DMS53 treated with DMSO at 0.1 percent for 48 hours (cell line): ENCODE results near the gene FAAP100.

Source experiments
- DNase-seq: peaks from one replicate; lab custom pipeline; 2025; ENCODE audit not compliant: unreplicated experiment; lab: John Stamatoyannopoulos, UW

Gene FAAP100

DNA sequence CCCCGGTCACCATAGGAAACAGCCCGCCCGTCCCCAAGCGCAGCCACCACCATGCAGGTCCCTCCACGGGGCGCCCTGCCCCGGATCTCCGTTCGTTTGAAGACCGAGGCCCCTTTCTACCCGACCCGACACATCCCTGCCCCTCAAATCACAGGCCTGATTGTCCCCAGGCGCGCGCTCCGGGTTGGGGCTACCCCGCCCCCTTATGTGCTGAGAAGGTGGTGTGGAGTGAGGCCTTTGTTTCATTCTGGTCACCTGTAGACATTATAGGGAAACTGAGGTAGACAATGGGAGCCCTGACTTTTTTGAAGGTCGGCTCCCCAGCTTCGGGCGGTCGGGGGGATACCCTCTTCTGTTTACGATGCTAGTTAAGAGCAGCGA, 38.8 kb downstream of the FAAP100 start:
- DNase-seq = peak; percentile 74

DNA sequence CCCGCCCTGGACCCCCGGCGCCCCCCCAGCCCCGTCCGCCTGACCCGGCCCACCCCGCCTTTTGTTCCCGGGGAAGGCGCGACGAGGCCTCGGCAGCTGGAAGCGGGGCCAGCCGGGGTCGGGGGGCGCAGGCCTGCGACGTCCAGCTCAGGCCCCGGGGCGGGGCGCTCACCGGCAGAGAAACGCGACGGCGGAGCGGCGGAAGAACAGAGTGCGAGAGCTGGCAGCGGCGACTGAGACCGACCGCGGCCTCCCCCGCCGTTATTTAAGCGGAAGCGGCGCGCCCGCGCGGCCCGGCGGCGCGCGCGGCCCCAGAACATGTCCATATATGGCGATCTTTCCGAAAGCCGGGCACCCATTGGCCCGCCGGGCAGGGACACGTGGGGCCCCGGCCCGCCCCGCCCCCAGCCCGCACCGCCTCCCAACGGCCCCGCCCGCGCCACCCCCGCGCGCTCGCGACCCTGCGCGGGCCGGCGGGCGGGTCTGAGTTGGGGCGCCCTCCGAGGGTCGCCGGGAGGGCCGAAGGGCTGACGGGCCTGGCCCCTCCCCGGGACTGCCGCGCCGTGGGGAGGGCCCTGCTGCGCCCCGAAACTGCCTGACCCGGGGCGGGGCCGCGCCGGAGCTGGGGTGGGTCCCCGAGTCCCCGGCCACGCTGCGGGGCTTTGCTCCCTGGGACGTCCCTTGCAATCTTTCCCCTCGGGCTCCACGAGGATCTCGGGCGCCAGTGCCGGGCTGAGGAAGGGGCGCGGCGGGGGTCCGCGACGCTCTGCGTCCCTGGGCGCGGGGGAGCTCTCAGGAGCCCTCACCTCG, 39.4 kb downstream of the FAAP100 start, which contains the start of gene ACTG1:
Gene ACTG1 (minus strand): TSS at position 238 of the 810 bp plus-strand sequence. CDS start 445 bp downstream, outside the sequence.
- peak; percentile 65 for DNase-seq

DNA sequence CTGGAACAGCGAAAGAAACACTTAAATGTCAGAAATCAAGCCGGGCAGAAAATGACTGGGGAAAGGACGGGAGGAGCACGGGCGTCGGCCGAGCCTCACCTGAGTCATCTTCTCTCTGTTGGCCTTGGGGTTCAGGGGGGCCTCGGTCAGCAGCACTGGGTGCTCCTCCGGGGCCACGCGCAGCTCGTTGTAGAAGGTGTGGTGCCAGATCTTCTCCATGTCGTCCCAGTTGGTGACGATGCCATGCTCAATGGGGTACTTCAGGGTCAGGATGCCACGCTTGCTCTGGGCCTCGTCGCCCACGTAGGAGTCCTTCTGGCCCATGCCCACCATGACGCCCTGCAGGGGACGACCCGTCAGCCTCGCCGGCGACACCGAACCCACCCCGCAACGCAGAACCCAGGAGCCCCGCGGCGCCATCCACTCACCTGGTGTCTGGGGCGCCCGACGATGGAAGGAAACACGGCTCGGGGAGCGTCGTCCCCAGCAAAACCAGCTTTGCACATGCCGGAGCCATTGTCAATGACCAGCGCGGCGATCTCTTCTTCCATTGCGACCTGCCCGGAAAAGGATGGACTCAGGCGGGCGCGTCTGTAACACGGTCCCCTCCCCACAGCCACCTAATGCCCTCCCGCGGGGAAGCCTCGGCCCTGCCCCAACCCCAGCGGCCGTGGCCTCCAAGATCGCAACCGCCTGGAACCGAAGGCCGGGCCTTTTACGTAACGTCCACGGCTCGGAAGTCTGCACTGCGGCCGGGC, 40.2 kb downstream of the FAAP100 start:
- DNase-seq = no peak

DNA sequence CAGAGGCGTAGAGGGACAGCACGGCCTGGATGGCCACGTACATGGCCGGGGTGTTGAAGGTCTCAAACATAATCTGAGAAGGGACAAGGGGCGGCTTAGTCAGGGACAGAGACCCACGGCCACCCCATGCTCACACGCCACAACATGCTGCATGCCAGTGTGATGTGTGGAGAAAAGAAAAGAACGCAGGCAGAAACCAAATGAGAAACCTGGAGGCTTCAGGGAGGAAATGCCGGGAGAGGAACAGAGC, 40.7 kb downstream of the FAAP100 start:
- DNase-seq = no peak

DNA sequence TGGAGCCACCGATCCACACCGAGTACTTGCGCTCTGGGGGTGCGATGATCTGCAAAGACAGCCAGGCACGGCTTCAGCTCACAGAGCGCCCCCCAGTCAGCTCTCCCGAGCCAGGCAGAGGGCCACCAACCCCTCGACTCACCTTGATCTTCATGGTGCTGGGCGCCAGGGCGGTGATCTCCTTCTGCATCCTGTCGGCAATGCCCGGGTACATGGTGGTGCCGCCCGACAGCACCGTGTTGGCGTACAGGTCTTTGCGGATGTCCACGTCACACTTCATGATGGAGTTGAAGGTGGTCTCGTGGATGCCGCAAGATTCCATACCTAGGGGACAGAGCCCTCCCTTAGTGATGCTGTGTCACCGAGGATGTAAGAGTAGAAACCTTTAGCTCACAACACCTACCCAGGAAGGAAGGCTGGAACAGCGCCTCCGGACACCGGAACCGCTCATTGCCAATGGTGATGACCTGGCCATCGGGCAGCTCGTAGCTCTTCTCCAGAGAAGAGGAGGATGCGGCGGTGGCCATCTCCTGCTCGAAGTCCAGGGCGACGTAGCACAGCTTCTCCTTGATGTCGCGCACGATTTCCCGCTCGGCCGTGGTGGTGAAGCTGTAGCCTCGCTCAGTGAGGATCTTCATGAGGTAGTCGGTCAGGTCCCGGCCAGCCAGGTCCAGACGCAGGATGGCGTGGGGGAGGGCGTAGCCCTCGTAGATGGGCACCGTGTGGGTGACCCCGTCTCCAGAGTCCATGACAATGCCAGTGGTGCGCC, 41.2 kb downstream of the FAAP100 start:
- no peak for DNase-seq

DNA sequence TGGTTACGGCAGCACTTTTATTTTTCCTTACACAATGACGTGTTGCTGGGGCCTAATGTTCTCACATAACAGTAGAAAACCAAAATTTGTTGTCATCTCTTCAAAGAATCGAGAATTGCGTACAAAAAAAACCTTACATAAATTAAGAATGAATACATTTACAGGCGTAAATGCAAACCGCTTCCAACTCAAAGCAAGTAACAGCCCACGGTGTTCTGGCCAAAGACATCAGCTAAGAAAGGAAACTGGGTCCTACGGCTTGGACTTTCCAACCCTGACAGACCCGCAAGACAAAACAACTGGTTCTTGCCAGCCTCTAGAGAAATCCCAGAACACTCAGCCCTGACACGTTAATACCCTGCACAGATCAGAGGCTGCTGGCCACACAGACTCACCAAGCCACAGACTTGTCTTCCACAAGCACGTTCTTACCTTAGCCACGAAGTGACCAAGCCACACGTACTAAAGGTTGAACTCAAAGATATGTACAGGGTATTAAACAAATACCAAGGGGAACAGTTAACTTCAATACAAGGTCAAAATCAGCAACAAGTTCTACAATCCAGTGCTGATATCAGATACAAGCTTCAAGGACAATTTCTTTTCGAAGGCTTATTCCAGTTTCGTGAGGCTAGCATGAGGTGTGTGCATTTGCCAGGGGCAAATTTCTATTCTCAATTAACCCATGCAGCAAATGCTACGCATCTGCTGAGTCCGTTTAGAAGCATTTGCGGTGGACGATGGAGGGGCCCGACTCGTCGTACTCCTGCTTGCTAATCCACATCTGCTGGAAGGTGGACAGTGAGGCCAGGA, 42.0 kb downstream of the FAAP100 start:
- no peak for DNase-seq

DNA sequence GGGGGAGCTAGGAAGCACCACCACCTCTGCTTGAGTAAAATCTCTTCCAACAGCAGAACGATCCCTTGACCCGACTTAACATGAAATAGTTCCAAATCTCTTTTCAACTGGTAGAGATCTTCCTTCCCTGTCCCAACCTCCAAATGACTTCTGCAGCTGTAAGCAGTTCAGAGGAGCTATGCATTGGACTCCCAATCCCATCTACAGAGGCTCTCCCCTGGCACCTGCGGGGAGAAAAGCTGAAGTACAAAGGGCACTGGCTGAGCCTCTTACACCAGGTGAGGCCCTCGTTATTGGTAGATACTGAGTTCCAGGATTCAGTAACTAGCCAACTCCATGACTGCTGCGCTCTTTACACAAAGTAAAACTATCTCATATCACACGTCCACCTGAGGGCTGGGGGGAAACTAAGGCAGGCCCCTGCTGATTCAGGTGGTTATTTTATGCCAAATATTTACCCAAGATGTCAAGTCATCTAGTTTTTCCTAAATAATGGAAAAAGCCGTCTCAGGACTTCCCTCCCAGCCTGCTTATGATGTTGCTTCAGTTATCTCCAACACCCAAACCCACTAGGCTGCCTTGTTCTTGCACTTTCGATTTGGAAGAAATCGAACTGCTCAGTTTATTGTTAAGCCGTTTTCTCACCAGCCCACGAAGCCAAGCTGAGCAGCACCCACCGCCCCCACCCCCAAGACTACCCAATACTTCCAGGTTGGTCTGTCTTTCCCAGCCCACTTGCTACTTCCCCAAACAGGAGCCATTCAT, 42.8 kb downstream of the FAAP100 start:
- DNase-seq = peak; percentile 48

DNA sequence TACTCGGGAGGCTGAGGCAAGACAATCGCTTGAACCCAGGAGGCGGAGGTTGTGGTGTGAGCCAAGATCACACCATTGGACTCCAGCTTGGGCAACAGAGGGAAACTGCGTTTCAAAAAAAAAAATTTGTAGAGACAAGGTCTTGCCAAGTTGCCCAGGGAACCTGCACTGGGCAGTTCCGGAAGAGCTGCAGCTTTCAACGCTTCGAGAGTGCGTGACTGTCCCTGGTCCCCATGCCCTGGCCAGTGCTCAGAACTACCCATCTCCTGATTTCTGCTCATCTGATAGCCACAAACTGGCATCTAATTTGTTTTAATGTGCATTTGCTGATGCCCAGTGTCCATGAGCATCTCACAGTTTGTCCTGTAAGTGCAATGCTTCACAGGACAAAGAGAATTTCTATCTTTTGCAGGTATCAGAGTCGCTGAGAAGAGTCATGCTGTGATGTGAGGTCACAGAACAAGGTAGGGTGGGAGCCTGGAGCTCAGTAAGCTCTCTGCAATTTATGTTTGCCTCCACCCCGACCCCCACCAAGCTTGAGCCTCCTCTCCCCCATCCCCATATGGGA, 43.4 kb downstream of the FAAP100 start:
- DNase-seq = peak; percentile 48

DNA sequence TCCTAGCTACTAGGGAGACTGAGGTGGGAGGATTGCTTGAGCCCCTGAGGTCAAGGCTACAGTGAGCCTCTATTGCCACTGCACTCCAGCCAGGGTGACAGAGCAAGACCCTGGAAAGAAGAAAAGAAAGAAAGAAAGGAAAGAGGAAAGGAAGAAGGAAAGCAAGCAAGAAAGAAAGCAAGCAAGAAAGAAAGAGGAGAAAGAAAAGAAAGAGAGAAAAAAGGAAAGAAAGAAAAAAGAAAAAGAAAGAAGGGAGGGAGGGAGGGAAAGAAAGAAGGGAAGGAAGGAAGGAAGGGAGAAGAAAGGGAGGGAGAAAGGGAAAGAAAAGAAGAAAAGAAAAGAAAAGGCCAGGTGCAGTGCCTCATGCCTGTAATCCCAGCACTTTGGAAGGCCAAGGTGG, 48.5 kb downstream of the FAAP100 start:
- no peak for DNase-seq

DNA sequence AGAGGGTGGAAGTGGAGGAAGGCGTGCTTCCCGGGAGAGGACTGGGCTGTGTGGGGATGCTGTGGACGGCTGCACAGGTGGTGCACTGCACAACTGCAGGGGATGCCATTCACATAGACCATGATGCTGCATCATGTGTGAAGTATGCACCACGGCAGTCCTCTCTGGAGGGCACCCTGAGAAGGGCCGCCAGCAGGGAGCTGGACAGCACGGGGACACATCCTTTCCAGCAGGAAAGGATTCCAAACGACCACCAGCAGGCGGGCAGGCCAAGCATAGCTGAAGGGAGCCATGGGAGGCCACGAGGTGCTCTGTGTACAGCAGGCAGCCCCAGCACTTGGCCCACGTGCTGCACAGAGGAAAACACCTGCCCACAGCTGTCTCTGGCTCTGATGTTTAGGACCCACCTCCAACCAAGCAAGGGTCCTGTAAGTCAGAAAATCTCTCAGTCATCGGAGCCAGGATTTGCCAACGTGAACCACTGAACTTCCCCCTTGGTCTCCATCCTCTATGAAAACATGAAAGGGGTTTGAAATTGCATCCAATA, 49.6 kb downstream of the FAAP100 start:
- no peak for DNase-seq

DNA sequence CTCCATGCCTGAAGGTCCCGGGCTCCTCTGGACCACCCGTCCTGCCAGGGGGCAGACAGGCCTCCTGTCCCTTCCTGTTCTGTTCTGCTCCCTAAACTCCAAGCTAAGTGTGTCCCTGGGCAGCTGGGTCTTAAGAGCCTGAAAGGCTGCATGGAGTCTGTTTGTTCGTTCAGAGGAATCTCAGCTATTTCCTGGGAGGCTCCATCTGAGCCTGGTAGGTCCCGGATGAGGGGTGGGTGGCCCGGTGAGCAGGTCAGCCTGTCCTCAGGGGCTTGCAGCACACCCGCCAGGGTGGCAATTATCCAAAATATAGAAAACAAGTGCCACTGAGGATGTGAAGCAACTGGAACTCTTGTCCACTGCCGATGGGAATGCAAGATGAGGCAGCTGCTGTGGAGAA, 52.1 kb downstream of the FAAP100 start:
- DNase-seq = no peak

DNA sequence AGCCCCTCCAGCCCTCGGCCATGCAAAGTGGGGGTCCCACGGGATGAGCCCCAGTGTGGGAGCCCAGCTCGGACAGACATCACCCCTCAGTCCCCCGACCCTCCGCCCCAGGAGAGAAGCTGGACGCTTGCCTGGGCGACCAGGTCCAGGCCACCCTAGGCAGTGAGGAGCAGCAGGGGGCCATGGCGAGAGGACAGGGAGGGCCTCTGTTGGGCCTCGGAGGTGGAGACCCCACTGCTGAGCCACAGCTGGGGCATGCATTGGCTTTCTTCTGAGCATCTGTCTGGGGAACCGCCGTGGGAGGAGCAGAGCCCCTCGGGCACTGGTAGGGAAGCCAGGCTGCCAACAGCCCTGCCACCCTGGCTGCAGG, 52.6 kb downstream of the FAAP100 start:
- no peak for DNase-seq

DNA sequence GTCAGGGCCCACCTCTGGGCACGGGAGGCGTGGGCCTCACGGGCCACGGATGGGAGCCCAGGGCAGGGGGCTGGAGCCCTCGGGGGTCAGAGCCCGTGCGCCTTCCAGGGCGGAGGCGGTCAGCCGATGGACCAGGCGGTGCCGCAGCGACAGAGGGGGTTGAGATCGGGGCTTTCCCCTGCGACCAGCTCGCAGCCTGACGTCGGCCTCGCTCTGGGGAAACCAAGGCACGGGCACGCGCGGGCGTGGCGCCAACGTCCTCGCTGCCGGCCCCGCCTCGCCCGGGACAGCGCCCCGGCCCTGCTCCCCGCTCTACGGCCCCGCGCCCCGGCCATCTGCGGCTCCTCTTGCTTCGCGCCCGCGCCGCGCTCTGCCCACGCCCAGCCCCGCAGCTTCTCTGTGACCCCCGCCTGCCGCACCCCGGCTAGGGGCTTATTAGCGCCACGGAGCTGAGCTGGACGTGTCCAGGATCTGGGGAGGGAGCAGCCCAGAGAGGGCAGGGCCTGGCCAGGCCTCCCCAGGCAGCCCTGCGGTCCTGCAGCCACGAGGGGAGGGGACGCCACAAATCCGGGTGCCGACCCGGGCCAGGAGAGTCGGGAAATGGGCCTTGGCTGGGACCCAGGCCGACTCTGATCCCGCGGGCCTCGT, 53.1 kb downstream of the FAAP100 start:
- no peak for DNase-seq

DNA sequence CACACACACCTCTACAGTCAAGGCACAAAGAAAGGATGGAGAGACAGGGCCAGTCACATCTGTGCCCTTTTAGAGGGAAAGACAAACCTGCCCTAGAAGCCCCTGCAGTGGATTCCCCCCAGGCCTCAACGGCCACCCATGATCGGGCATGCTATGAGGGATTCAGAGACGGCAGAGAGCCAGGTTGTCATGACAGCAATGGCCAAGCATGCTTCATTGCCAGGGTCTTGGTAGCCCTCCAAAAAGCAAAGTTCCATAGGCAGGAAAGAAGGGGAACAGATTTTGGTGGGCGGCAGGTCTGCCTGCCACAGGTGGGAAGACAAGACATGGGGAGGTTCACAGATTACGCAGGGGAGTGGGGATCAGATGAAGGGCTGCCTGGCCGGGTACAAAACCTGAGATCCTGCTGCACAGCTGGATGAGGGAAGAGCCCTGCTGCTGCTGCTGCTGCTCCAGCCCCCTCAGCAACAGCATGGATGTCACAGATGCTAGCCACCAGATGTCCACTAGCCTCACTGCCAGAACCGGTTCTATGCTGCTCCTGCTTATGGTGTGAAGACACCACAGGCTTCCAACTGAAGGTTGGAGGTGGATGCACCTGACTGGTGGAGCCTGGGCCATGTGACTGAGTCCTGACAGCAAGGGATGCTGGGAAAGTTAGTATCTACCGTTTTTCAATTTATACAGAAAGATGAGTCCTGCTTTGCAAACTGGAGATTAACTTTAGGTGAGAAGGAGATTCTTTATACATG, 57.4 kb downstream of the FAAP100 start:
- peak; percentile 57 for DNase-seq

DNA sequence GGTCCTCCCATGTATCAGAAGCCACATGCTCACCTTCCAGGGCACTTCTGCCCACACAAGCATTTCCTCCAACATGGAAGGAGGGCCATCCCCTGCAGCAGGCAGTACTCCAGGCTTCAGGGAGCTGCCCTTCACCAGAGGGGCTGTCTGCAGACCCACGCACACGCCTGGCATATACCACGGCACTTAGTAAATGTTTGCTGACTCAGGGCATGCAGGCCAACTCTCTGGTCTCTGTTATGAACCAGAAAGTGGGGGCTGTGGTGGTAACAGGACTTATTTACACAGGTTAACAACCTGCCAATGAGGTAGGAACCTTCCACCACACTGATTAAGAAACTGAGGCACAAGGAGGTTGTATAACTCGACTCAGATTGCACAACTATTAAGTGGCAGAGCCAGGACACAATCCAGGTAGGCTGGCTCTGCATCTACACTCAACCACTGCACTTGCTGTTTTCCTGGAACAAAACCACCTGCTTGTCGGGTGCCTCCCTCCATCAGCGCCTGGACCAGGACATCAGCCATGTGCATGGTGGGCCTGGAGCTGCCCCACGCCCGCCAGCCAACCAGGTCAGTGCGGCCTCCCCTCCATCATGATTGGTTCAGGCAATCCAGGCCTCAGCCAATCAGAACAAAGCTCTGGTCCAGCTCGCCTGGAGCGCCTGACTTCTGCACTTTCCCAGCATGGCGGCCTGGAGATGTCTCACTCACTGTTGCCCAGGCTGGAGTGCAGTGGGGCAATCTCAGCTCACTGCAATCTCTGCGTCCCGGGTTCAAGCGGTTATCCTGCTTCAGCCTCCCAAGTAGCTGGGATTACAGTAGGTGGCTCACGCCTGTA, 58.7 kb downstream of the FAAP100 start:
- no peak for DNase-seq

DNA sequence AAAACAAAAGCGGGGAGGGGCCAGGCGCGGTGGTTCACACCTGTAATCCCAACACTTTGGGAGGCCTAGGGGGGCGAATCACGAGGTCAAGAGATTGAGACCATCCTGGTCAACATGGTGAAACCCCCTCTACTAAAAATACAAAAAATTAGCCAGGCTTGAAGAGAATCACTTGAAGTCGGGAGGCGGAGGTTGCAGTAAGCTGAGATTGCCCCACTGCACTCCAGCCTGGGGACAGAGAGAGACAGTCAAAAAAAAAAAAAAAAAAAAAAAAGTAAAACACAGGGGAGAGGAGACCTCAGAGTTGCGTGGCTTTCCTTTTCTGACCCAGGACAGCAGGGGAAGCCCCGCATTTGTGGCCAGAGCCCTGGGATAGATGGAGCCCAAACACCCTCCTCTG, 59.4 kb downstream of the FAAP100 start:
- DNase-seq = no peak

DNA sequence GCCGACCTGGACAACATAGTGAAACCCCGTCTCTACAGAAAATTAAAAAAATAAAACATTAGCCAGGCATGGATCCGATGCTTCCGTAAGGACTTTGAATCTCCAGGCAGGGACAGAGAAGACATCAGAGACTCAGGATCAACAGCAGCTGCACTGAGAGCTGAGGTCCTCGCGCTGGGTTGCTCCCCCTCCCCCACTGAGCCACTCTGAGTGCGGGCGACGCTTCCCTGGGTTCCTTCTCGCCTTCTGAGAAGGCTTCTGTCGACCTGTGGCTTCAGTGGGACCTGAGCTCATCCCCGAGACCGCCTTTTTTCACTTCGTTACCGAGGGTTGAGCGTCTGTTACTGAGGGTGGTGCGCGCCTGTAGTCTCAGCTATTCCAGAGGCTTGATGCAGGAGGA, 60.0 kb downstream of the FAAP100 start:
- DNase-seq = no peak

DNA sequence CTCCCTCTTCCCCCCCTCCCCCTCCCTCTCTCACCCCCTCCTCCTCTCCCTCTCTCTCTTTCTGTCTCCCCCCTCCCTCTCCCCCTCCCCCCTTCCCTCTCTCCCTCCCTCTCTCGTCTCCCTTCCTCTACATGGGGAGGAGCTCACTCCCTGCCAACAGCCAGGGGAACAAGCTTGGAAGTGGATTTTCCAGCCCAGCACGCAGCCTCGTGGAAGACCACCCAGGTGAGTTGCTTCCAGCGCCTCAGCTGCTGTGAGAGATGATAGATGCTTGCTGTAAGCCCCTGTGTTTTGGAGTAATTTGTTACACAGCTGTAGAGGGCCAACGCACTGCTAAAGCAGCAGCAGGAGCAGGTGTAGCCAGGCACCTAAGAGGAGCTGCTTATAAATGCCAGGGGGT, 60.4 kb downstream of the FAAP100 start:
- DNase-seq = no peak
